ENCODE data around the gene RSRC2. TPM values are rescaled to one million over a fixed set of nuclear protein-coding genes. Genes with fewer than 3 reads are reported as not detected.
"Not testable (repeated sequence)": the region's sequence is repeated elsewhere in the genome, so short reads cannot be mapped to it uniquely, and the experiment has no call there.

Gene RSRC2
- total and polyA plus RNA-seq, 5 donors, result 40.2 to 49.6 (median 44.6) TPM

DNA sequence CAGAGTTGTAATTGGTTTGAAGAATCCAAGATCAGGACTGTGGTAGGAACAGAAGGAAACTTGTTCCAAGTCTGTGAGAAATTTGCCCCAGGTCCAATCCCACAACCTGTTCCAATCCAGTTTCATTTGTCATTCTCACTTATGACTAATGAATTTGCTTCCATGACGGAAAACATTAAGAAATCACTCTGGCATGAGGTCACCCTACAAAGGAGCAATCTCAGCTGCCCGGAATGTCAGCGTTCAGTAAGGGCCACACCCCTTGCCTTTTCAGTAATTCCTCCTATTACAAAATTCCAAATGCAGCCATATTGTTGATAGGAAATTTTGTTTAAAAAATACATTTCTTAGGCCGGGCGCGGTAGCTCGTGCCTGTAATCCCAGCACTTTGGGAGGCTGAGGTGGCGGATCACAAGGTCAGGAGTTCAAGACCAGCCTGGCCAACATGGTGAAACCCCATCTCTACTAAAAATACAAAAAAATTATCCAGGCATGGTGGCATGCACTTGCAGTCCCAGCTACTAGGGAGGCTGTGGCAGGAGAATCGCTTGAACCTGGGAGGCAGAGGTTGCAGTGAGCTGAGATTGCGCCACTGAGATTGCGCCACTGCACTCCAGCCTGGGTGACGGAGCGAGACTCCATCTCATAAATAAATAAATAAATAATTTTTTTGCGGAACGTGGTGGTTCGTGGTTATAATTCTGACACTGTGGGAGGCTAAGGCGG, 62.3 kb downstream of the RSRC2 start:
- H3K4me1 ChIP-seq (ENCODE audit: control insufficient read depth, insufficient read depth, low read length); H3K9me3 ChIP-seq (ENCODE audit: control insufficient read depth, low read length); intact Hi-C loops (cut with DNase I); H3K4me3 ChIP-seq (ENCODE audit: low read length); H3K27me3 ChIP-seq (ENCODE audit: control insufficient read depth, insufficient read depth); H3K27ac ChIP-seq (ENCODE audit: low read length): not testable (repeated sequence)
- DNase-seq, result peak in 2 of 3 donors; percentile 45 to 69
- ATAC-seq, result peak; percentile 83 to 91
- 77% methylated on average over 17 of the region's 17 CpGs for WGBS

DNA sequence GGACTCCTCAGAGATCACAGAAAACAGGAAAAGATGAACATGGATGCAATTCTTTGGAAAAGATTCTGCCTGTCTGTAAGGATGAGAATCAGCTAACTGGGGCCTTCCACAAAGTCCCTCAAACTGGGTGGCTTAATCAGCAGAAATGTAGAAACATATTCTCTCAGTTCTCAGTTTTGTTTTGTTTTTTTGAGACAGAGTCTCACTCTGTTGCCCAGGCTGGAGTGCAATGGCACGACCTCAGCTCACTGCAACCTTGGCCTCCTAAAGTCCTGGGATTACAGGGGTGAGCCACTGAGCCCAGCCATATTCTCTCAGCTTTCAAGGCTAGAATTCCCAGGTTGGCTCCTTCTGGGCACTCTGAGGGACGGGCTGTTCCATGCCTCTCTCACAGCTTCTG, 66.1 kb downstream of the RSRC2 start:
- 81% methylated on average over 2 of the region's 2 CpGs for WGBS
- H3K4me3 ChIP-seq (ENCODE audit: low read length), result no peak overlapping the region
- no peak overlapping the region for H3K27ac ChIP-seq (ENCODE audit: low read length)
- H3K9me3 ChIP-seq (ENCODE audit: control insufficient read depth, low read length), result no peaks in the 10 kb centered on the region
- DNase-seq (no peak), ATAC-seq (no peak)
- H3K27me3 ChIP-seq (ENCODE audit: control insufficient read depth, insufficient read depth), result no peaks in the 10 kb centered on the region
- no peaks in the 10 kb centered on the region for H3K4me1 ChIP-seq (ENCODE audit: control insufficient read depth, insufficient read depth, low read length)
- intact Hi-C loops (cut with DNase I), result no loop called here

DNA sequence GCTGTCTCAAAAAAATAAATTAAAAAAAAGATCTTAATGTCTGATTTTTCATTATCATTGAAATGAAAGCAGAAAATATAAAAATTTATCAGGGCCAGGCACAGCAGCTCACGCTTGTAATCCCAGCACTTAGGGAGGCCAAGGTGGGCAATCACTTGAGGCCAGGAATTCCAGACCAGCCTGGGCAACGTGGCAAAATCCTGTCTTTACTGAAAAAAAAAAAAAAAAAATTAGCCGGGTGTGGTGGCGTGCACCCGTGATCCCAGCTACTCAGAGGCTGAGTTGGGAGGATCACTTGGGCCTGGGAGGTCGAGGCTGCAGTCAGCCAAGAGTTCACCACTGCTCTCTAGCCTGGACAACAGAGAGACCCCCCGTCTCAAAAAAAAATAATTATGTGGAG, 66.7 kb downstream of the RSRC2 start:
- Histone ChIP-seq H3K4me3 (ENCODE audit: low read length) (no peak overlapping the region), H3K9me3 (ENCODE audit: control insufficient read depth, low read length) (no peaks in the 10 kb centered on the region), H3K27me3 (ENCODE audit: control insufficient read depth, insufficient read depth) (no peaks in the 10 kb centered on the region), H3K27ac (ENCODE audit: low read length) (no peak overlapping the region), H3K4me1 (ENCODE audit: control insufficient read depth, insufficient read depth, low read length) (no peaks in the 10 kb centered on the region)
- no peak for ATAC-seq
- 93% methylated on average over 7 of the region's 7 CpGs for WGBS
- intact Hi-C loops (cut with DNase I), result no loop called here
- no peak for DNase-seq

DNA sequence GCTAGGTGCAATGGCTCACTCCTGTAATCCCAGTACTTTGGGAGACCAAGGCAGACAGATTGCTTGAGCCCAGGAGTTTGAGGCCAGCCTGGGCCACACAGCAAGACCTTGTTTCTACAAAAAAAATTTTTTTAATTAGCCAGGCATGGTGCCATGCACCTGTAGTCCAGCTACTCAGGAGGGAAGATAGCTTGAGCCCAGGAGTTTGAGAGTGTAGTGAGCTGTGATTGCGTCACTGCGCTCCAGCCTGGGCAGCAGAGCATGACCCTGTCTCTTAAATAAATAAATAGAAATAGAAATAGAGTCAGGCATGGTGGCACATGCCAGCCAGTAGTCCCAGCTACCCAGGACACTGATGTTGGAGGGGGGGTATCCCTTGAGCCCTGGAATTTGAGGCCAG, 67.5 kb downstream of the RSRC2 start:
- no peaks in the 10 kb centered on the region for H3K4me1 ChIP-seq (ENCODE audit: control insufficient read depth, insufficient read depth, low read length)
- no peak overlapping the region for H3K4me3 ChIP-seq (ENCODE audit: low read length)
- no peak overlapping the region for H3K27ac ChIP-seq (ENCODE audit: low read length)
- WGBS, result 95% methylated on average over 2 of the region's 2 CpGs
- no peaks in the 10 kb centered on the region for H3K27me3 ChIP-seq (ENCODE audit: control insufficient read depth, insufficient read depth)
- no peak for DNase-seq
- ATAC-seq, result no peak
- intact Hi-C loops (cut with DNase I), result no loop called here
- no peaks in the 10 kb centered on the region for H3K9me3 ChIP-seq (ENCODE audit: control insufficient read depth, low read length)

DNA sequence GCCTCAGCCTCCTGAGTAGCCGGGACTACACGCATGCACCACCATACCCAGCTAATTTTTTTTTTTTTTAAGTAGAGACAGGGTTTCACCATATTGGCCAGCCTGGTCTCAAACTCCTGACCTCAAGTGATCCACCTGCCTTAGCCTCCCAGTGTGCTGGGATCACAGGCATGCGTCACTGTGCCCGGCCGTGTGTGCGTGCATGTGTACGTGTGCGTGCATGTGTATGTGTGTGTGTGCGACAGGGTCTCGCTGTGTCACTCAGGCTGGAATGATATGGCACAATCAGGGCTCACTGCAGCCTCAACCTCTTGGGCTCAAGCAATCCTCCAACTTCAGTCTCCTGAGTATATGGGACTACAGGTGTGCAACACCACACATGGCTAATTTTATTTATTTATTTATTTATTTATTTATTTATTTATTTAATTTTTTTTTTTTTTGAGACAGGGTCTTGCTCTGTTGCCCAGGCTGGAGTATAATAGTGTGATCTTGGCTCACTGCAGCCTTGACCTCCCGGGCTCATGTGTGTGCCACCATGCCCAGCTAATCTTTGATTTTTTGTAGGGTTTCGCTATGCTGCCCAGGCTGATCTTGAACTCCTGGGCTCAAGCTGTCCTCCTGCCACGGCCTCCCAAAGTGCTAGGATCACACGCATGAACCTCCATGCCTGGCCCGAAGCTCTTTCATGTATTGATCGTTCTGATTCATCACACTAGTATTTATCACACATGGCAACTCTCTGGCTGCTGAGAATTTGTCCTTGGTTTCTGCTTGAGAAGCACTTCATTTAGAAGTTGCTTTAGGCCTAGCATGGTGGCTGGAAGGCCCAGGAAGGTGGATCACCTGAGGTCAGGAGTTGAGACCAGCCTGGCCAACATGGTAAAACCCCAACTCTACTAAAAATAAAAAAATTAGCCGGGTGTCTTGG, 68.4 kb downstream of the RSRC2 start:
- Histone ChIP-seq H3K4me1 (ENCODE audit: control insufficient read depth, insufficient read depth, low read length) (no peaks in the 10 kb centered on the region), H3K4me3 (ENCODE audit: low read length) (no peak overlapping the region), H3K27me3 (ENCODE audit: control insufficient read depth, insufficient read depth) (no peaks in the 10 kb centered on the region), H3K9me3 (ENCODE audit: control insufficient read depth, low read length) (no peaks in the 10 kb centered on the region), H3K27ac (ENCODE audit: low read length) (no peak overlapping the region)
- WGBS, result 95% methylated on average over 17 of the region's 17 CpGs
- DNase-seq (no peak), ATAC-seq (no peak)
- intact Hi-C loops (cut with DNase I), result no loop called here

DNA sequence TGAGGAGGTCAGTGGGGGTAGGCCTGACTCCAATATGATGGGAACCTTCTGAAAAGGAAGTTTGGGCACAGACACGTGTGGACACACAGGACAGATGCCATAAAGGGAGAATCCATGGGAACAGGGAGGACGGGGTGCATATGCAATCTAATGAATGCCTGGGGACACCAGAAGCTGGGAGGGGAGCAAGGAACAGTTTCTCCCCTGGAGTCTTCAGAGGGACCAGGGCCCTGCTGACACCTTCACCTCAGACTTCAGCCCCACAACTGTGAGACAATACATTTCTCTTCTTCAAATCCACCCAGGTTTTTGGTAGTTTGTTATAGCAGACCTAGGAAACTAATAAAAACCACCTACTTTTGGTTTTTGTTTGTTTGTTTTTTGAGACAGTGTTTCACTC, 69.1 kb downstream of the RSRC2 start:
- Histone ChIP-seq H3K4me1 (ENCODE audit: control insufficient read depth, insufficient read depth, low read length) (no peaks in the 10 kb centered on the region), H3K9me3 (ENCODE audit: control insufficient read depth, low read length) (no peaks in the 10 kb centered on the region), H3K4me3 (ENCODE audit: low read length) (no peak overlapping the region), H3K27me3 (ENCODE audit: control insufficient read depth, insufficient read depth) (no peaks in the 10 kb centered on the region), H3K27ac (ENCODE audit: low read length) (no peak overlapping the region)
- DNase-seq (no peak), ATAC-seq (no peak)
- 57% methylated on average over 2 of the region's 2 CpGs for WGBS
- intact Hi-C loops (cut with DNase I), result no loop called here

DNA sequence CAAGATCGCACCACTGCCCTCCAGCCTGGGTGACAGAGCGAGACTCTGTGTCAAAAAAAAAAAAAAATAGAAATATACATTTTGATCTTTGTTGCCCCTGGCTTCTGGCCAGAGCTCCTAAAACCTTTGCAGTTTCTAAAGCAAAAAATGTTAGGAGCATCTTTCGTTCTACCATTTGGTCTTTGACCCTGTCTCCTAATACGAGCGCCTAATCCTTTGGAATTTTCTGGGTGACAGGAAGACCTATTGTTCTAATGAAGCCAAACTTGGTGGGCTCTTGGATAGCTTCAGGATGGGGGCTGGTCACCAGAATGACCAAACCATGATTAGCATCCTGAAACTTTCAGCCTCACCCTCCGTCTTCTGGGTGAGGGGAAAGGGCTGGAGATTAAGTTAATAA, 72.0 kb downstream of the RSRC2 start:
- ATAC-seq, result no peak
- intact Hi-C loops (cut with DNase I), result no loop called here
- Histone ChIP-seq H3K27me3 (ENCODE audit: control insufficient read depth, insufficient read depth) (no peaks in the 10 kb centered on the region), H3K4me3 (ENCODE audit: low read length) (no peak overlapping the region), H3K4me1 (ENCODE audit: control insufficient read depth, insufficient read depth, low read length) (no peaks in the 10 kb centered on the region), H3K9me3 (ENCODE audit: control insufficient read depth, low read length) (no peaks in the 10 kb centered on the region), H3K27ac (ENCODE audit: low read length) (no peak overlapping the region)
- no peak for DNase-seq
- 70% methylated on average over 6 of the region's 6 CpGs for WGBS

DNA sequence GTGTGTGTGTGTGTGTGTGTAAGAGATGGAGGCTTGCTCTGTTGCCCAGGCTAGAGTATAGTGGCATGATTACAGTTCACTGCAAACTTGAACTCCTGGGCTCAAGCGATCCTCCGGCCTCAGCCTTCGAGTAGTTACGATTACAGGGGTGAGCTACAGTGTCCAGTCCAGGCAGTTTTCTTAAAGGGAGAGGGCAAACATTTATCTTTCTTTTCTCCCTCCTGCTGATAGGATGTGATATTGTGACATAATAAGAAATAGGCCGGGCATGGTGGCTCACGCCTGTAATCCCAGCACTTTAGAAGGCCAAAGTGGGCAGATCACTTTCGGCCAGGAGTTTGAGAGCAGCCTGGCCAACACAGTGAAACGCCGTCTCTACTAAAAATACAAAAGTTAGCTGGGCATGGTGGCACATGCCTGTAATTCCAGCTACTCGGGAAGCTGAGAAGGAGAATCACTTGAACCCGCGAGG, 72.5 kb downstream of the RSRC2 start:
- DNase-seq, result no peak
- Histone ChIP-seq H3K9me3 (ENCODE audit: control insufficient read depth, low read length) (no peaks in the 10 kb centered on the region), H3K4me1 (ENCODE audit: control insufficient read depth, insufficient read depth, low read length) (no peaks in the 10 kb centered on the region), H3K27me3 (ENCODE audit: control insufficient read depth, insufficient read depth) (no peaks in the 10 kb centered on the region), H3K4me3 (ENCODE audit: low read length) (no peak overlapping the region), H3K27ac (ENCODE audit: low read length) (no peak overlapping the region)
- intact Hi-C loops (cut with DNase I), result no loop called here
- no peak for ATAC-seq
- 83% methylated on average over 12 of the region's 12 CpGs for WGBS

Other genes with a start within 250 kb of the RSRC2 start
- gene CLIP1, start 104.3 kb downstream of the RSRC2 start, total RNA-seq, result 100 to 1,000 TPM; 112 to 131 (median 121) TPM
- gene CLIP1, start 104.3 kb downstream of the RSRC2 start, polyA plus RNA-seq, result 43.7 TPM
- gene ZCCHC8, start 26.0 kb downstream of the RSRC2 start, total RNA-seq, result 10 to 100 TPM; 10.7 to 11.7 (median 10.8) TPM
- 11.6 TPM for gene ZCCHC8, start 26.0 kb downstream of the RSRC2 start, polyA plus RNA-seq
- gene KNTC1, start 313 bp upstream of the RSRC2 start, total RNA-seq, result 1 to 10 TPM; 2.7 to 4.7 (median 4.2) TPM
- 2.7 TPM for gene KNTC1, start 313 bp upstream of the RSRC2 start, polyA plus RNA-seq
- gene HCAR2, start 176.4 kb upstream of the RSRC2 start, total RNA-seq, result under 1 TPM in 1 of 4 donors, not detected in 3; 0.58 TPM
- 0.16 TPM for gene HCAR2, start 176.4 kb upstream of the RSRC2 start, polyA plus RNA-seq
- gene HCAR3, start 189.9 kb upstream of the RSRC2 start, total RNA-seq, result not detected
- 0.05 TPM for gene HCAR3, start 189.9 kb upstream of the RSRC2 start, polyA plus RNA-seq
- gene HCAR1, start 203.9 kb upstream of the RSRC2 start, total RNA-seq, result under 1 TPM in 3 of 4 donors, not detected in 1; 0.08 to 0.12 (median 0.11) TPM
- 0.20 TPM for gene HCAR1, start 203.9 kb upstream of the RSRC2 start, polyA plus RNA-seq
- gene DENR, start 225.9 kb upstream of the RSRC2 start, total RNA-seq, result 10 to 100 TPM; 25.1 to 26.5 (median 26.0) TPM
- 16.5 TPM for gene DENR, start 225.9 kb upstream of the RSRC2 start, polyA plus RNA-seq
- 1 to 10 TPM in 2 of 4 donors, under 1 TPM in 2; 0.88 to 1.4 (median 1.1) TPM for gene CCDC62, start 247.6 kb upstream of the RSRC2 start, total RNA-seq
- 0.07 TPM for gene CCDC62, start 247.6 kb upstream of the RSRC2 start, polyA plus RNA-seq

Measured in right cardiac atrium (tissue), 5 donors.